Neuron (in vitro differentiated cells): ENCODE data around the gene PARD3B.

Source experiments
- H2AFZ ChIP-seq: one replicate; pipeline ENCODE4 v1.6.1; 2013; ENCODE audit warnings: low read depth, mild to moderate bottlenecking, inconsistent platforms, low read length, moderate library complexity
- H3K27me3 ChIP-seq: one replicate; pipeline ENCODE4 v1.6.1; 2013; ENCODE audit warnings: low read length; ENCODE audit not compliant: insufficient read depth
- H3K36me3 ChIP-seq: one replicate; pipeline ENCODE4 v1.6.1; 2013; ENCODE audit warnings: low read length; ENCODE audit not compliant: insufficient read depth
- H3K4me1 ChIP-seq: one replicate; pipeline ENCODE4 v1.6.1; 2013; ENCODE audit warnings: low read length; ENCODE audit not compliant: insufficient read depth
- H3K4me3 ChIP-seq: 2 replicates; pipeline ENCODE4 v1.5.1; 2013; ENCODE audit warnings: mild to moderate bottlenecking, low read length, moderate library complexity
- H3K9me3 ChIP-seq: one replicate; pipeline ENCODE4 v1.6.1; 2013; ENCODE audit warnings: low read length

The PARD3B gene

DNA sequence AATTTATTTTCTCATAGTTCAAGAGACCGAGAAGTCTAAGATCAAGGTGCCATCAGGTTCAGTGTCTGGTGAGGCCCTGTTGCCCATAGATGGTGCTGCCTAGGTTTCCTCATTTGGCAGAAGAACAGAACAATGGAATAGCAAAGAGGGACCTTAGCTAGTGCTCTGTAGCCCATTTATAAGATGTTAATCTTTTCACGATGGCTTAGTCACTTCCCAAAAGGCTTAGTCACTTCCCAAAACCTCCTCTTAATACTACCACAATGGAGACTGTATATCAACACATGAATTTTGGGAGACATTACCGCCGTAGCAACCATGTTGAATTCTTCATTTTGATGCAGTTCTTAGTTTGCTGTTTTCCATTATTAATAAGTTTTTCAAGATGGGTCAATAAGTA lies 890.7 kb downstream of the PARD3B start:
- no peak overlapping the region for H2AFZ ChIP-seq
- H3K9me3 ChIP-seq: peaks cover 4% of the 10 kb centered on the region

DNA sequence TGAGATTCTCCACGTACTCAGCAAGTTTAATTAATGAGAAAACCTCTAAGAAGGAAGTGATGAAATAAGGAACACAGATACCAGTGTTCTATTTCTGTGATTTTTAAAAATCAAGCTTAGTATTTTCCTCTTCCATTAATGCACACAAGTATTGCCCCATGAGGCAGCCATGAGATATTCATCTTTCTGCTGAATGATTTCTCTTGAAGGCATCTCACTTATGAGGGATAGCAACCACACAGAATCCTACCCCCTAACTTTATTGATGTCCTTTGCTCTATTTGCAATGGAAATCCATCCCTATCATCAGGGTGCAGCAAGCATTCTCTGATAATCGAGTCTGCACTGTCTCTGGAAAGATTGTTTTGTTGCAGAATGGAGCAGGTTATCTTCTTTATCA lies 893.0 kb downstream of the PARD3B start:
- Histone ChIP-seq H3K36me3 (peaks cover 5% of the 10 kb centered on the region), H3K27me3 (no peaks in the 10 kb centered on the region), H3K4me1 (no peaks in the 10 kb centered on the region), H2AFZ (no peak overlapping the region), H3K9me3 (peaks cover 10% of the 10 kb centered on the region), H3K4me3 (no peak overlapping the region)

More for the DNA sequence above, 890.7 kb downstream of the PARD3B start:
- H3K27me3 ChIP-seq: no peaks in the 10 kb centered on the region
- H3K4me1 ChIP-seq: no peaks in the 10 kb centered on the region
- H3K36me3 ChIP-seq: peaks cover 5% of the 10 kb centered on the region
- H3K4me3 ChIP-seq: no peak overlapping the region

DNA sequence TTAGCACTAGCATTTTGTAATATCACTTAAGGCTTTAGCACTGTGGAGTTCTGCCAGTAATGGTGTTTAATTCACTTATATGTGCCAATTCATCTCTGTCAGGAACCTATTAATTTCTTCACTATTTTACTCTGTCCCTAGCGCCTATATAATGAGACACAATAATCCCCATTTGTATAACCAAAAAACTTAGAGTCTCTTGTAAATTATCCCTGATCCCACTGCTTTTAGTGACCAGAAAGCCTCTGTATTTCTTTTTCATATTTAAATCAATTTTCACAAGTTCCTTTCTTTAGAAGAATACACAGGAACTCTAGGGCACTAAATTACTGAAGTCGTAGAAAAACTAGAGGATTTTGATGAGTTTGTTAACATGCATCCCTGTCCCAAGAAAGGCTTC lies 894.3 kb downstream of the PARD3B start:
- Histone ChIP-seq H2AFZ (no peak overlapping the region), H3K9me3 (peaks cover 14% of the 10 kb centered on the region), H3K36me3 (peaks cover 5% of the 10 kb centered on the region), H3K4me1 (no peaks in the 10 kb centered on the region), H3K27me3 (no peaks in the 10 kb centered on the region), H3K4me3 (no peak overlapping the region)

DNA sequence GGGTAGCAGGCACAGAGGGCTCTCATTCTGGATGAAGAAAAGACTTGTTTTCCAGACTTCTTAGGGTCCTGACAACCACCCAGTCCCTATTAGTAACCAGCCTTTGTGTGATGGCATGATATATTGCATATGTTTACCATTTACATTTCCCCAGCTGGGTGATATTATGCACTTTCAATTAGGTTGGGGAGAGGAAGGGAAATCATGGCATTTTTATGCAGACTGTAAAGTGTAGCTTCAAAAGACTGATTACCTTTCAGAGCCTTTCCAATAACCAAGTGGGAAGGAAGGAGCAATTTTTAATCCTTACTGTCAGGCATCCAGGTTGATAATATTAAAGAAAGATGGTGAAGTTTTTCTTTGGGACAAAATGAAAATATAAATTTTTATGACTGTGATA lies 896.2 kb downstream of the PARD3B start:
- no peak overlapping the region for H2AFZ ChIP-seq
- no peaks in the 10 kb centered on the region for H3K4me1 ChIP-seq
- peaks cover 5% of the 10 kb centered on the region for H3K36me3 ChIP-seq
- H3K9me3 ChIP-seq: peaks cover 14% of the 10 kb centered on the region
- no peaks in the 10 kb centered on the region for H3K27me3 ChIP-seq
- H3K4me3 ChIP-seq: no peak overlapping the region

DNA sequence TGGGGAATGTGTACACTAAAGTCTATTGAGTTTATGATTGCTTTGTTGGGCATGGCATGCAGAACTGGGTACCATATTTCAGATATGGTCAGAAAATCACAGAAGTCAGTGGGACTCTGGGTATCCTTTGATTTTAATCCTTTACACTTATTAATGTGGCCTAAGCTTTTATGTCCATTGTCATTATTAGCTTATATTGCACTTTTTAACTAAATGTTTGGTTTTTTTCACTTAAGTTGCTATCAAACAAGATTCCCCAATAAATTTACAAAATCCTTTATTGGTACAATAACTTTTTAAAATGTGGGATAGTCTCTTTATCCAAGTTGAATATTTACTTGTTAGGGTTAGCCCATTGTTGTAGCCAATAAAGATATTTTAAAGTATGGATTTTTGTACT lies 902.9 kb downstream of the PARD3B start:
- no peaks in the 10 kb centered on the region for H3K4me1 ChIP-seq
- no peaks in the 10 kb centered on the region for H3K27me3 ChIP-seq
- H3K4me3 ChIP-seq: no peak overlapping the region
- H3K9me3 ChIP-seq: peaks cover 6% of the 10 kb centered on the region
- no peak overlapping the region for H2AFZ ChIP-seq
- no peaks in the 10 kb centered on the region for H3K36me3 ChIP-seq

DNA sequence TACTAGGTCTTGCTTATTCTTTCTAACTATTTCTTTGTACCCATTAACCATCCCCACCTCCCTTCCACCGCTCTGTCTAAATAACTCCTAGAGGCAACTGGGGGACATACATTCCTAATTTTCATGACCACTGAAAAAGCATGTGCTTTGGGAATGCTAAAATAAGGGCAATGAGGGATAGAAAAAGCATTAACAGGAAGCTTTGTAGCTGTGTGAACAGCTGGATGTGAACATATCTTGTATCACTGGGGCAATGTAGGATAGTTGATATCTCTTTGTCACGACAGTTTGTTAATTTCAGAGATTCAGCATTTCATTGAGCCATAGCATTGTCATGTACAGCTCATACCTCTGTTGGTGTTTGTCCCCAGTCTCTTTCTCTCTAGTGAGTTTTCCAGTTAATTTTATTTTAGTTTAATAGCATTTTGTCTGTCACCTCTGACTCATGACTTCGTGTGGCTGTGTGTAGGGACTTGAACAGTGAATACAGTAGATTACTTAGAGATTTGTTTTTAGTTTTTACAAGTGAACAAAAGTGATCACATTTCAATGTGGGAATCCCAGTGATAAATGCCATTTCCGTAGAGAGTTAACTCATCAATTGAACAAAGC lies 906.7 kb downstream of the PARD3B start:
- no peak overlapping the region for H2AFZ ChIP-seq
- no peaks in the 10 kb centered on the region for H3K36me3 ChIP-seq
- H3K27me3 ChIP-seq: no peaks in the 10 kb centered on the region

DNA sequence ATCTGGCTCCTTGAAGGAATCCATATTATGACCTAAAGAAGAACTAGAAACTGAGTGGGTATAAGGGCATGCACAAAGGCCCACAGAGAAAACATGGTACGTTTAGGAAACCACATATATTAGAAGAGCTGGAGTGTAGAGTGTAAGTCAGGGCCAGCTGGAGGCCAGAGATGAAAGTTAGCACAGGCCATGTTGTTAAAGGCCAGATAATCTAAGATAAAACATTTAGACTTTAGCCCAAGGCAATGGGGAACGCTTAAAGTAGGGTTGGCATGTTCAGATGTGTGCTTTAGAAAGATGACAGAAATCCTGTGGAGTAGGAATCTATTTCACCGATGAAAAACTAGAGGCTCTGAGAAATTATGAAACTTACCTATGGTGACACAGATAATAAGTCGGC lies 907.9 kb downstream of the PARD3B start:
- Histone ChIP-seq H3K4me1 (no peaks in the 10 kb centered on the region), H2AFZ (no peak overlapping the region), H3K27me3 (no peaks in the 10 kb centered on the region), H3K9me3 (peaks cover 1% of the 10 kb centered on the region), H3K36me3 (no peaks in the 10 kb centered on the region), H3K4me3 (no peak overlapping the region)

More for the DNA sequence above, 906.7 kb downstream of the PARD3B start:
- peaks cover 1% of the 10 kb centered on the region for H3K9me3 ChIP-seq
- no peaks in the 10 kb centered on the region for H3K4me1 ChIP-seq
- no peak overlapping the region for H3K4me3 ChIP-seq

DNA sequence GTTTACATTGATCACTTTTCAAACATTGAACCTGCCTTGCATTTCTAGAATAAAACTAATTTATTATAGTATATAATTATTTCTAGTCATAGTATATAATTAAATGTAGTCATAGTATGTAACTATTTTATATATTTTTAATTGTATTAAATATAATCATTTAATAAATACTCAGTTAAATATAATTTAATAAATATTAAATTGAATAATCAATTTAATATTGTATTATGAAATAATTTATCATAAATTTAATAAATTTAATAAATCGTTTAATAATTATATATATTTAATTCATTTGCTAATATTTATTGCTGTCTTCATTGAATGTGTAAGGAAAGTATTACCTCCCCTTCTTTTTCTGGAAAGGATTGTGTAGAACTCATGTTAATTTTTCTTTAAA lies 911.4 kb downstream of the PARD3B start:
- H3K27me3 ChIP-seq: no peaks in the 10 kb centered on the region
- H3K4me1 ChIP-seq: no peaks in the 10 kb centered on the region
- H3K36me3 ChIP-seq: no peaks in the 10 kb centered on the region
- H3K9me3 ChIP-seq: peaks cover 4% of the 10 kb centered on the region
- H3K4me3 ChIP-seq: no peak overlapping the region
- H2AFZ ChIP-seq: no peak overlapping the region

DNA sequence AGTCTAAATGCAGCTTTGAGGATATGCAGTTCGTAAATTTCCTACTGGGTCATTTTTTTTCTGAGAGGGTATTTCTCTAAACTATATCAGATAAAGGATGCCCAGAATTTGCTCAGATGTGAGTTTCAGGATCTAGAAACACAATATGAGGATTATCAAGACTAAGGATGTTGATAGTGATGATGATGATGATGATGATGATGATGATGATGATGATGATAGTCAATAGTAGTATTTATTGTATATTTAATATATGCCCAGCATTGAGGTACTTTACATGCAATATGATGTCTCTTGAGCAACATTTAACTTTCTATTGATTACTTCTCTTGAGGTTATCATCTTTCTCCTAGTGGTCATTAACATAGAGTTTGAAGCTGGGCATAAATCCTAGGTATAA lies 914.9 kb downstream of the PARD3B start:
- Histone ChIP-seq H3K36me3 (no peaks in the 10 kb centered on the region), H3K9me3 (peaks cover 2% of the 10 kb centered on the region), H2AFZ (no peak overlapping the region), H3K4me3 (no peak overlapping the region), H3K27me3 (no peaks in the 10 kb centered on the region), H3K4me1 (no peaks in the 10 kb centered on the region)

DNA sequence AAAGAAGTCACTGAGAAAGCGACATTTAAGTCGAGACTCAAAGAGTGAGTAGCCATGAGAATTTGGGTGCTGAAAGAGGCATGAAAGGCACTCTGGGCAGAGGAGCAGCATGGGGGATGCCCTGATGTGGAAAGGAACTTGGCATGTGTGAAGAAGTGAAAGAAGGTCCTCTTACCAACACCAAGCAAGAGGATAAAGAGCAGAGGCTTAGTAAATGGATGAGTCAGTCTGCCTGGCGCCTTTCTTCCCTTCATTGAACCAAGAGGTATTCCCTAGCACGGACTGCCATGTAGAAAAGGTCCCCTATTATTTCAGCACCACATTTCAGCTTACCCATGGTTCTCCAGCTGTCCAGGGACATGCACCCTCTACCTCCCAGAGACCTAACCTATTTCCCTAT lies 915.9 kb downstream of the PARD3B start:
- Histone ChIP-seq H2AFZ (no peak overlapping the region), H3K36me3 (no peaks in the 10 kb centered on the region), H3K4me3 (no peak overlapping the region), H3K9me3 (peaks cover 2% of the 10 kb centered on the region), H3K27me3 (no peaks in the 10 kb centered on the region), H3K4me1 (peaks cover 4% of the 10 kb centered on the region)

DNA sequence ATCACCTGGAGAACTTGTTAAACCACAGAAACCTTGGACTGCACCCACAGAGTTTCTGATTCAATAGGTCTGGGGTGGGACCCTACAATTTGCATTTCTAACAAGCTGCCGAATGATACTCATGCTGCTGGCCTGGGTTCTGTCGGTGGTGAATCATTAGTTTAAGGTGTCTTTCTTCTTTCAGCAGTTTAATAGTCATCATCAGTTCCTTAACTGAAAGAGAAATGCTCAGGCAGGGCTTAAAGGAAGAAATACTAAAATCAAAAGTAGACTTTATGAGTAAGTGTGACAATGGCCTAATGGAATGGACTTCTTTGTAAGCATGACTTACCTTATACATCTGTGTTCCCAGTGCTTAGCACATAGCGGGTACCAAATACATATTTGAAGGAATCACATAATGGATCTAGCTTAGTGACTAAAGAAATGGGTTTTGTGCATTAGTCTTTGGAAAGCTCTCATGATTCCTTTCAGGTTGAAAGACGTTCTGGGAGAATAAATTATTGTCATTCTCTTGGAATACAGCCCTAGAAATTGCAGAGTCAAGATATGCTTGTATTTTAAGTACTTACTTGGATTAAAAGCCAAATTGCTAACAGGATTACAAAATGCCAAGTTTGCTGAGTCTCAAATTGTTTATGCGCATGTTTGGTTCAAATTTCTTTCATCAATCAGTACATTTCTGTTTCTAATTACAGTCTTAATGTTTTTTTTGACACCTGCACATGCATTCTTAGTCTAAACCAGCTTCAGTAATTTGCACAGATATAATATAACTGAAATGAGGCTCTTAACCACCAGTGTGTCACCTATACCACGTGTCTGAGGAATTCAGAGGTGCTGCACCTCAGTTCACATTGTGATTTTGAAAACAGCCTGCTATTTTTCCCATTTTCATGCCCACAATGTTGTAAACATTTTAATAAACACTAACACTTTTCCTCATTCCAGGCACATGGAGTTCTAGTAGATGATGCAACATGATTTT lies 916.7 kb downstream of the PARD3B start:
- Histone ChIP-seq H3K9me3 (peaks cover 2% of the 10 kb centered on the region), H2AFZ (no peak overlapping the region), H3K4me3 (no peak overlapping the region), H3K36me3 (no peaks in the 10 kb centered on the region), H3K27me3 (no peaks in the 10 kb centered on the region), H3K4me1 (peaks cover 4% of the 10 kb centered on the region)

DNA sequence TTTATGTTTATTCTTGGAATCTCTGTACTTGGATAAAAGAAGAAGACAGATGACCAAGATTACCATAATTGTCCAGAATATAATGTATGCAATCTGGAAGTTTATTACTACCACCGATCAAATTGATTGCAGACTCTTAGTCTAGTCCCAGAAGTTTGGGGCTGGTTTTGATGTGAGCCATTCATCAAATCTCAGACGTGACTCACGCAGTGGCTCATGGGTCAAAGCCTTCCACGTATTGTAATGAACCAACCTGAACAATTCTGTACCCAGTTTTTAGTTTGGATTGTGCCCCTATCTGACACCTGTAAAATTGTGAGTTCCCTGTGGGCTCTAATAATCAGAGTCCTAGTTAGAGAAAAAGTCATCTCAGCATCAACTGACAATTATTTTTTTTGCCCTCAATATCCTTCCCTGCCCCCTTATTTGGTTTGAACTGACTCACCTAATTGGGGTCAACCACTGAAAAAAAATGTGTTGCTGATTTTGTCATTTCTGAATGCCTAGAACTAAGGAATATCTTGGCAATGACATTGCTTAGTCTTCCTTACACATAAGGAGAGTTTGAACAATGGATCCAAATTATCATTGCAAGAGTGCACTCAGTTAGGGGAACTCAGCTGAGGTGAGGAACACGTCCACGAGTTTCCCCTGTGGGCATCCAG lies 917.5 kb downstream of the PARD3B start:
- Histone ChIP-seq H3K9me3 (peaks cover 2% of the 10 kb centered on the region), H3K4me1 (peaks cover 4% of the 10 kb centered on the region), H3K4me3 (no peak overlapping the region), H3K27me3 (no peaks in the 10 kb centered on the region), H2AFZ (no peak overlapping the region), H3K36me3 (no peaks in the 10 kb centered on the region)

DNA sequence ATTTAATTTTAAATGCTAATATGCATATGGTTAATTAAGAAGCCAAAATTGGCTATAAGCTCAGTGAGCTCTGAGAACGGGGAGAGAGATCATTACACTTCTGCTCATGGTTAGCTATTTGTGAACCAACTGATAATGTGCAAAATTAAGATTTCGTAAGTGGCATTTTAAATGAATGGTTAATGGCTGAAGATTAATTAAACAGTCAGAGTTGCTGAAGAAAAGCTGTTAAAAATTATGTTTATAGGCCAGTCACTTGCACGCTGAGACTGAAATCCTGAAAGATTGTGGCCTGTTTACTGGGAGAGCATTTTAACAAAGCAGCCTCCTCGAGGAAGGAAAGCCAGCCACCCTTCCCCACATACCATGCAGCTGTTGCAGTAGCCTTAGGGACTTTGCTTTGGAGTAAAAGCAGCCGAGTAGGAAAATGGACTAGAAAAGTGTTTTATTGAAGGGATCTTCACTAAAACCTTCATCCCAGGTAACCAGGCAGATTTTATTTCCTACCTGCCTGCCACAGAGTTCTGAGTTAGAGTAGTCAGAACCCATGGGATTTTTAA lies 918.3 kb downstream of the PARD3B start:
- Histone ChIP-seq H3K27me3 (no peaks in the 10 kb centered on the region), H3K4me3 (no peak overlapping the region), H3K9me3 (peaks cover 2% of the 10 kb centered on the region), H3K36me3 (no peaks in the 10 kb centered on the region), H3K4me1 (peaks cover 4% of the 10 kb centered on the region), H2AFZ (no peak overlapping the region)
